ENCODE data around the gene TMEM39A.

DNA sequence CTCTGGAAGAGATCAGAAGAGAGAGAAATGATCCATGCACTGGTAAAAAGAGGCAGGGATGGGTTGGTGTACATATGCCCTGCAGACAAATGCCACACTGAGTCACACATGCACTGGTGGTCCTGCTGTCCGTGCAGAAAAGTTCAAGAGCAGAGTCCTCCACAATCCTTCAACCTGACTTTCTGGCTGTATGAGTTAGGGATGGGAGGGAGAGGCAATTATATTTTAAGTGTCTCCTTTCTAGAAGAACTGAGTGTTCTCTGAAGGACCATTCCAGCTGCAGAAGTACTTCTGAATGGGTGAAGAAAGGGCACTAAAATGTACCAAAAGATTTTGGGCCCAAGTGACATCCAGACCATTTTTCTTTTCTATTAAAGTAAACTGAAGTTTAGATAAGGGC, 26.4 kb downstream of the TMEM39A start:
- TF ChIP-seq POLR2A (IDR thresholded peaks at IDR 0.05): no peak
- TF ChIP-seq CTCF (IDR thresholded peaks at IDR 0.05): no peak
- no peak for TF ChIP-seq EP300 (IDR thresholded peaks at IDR 0.05)

Measured in ovary (tissue), 3 donors.